ENCODE data around the gene COG8.

- TF ChIP-seq EZH2 (IDR thresholded peaks at IDR 0.05; ENCODE audit: low read length): no peak
- no peak for TF ChIP-seq CTCF (optimal IDR thresholded peaks at IDR 0.05 in 1 of 3, IDR thresholded peaks at IDR 0.05 in 1 of 3, conservative IDR thresholded peaks at IDR 0.05 in 1 of 3; ENCODE audit: extremely low read depth in 1 of 3, insufficient read depth in 2 of 3, low read length in 3 of 3)
These were observed 41.9 kb upstream of the COG8 start for GRCh38 chr16:69381231-69381630.
